GM19023 (cell line): Measurements from ENCODE around the gene COX4I2.

Source experiments
- ATAC-seq: cut with Tn5 transposase; IDR thresholded peaks from one replicate; pipeline ENCODE4 v1.9.1; 2021; ENCODE audit warnings: mild to moderate bottlenecking, moderate library complexity; ENCODE audit not compliant: unreplicated experiment

Gene COX4I2

DNA sequence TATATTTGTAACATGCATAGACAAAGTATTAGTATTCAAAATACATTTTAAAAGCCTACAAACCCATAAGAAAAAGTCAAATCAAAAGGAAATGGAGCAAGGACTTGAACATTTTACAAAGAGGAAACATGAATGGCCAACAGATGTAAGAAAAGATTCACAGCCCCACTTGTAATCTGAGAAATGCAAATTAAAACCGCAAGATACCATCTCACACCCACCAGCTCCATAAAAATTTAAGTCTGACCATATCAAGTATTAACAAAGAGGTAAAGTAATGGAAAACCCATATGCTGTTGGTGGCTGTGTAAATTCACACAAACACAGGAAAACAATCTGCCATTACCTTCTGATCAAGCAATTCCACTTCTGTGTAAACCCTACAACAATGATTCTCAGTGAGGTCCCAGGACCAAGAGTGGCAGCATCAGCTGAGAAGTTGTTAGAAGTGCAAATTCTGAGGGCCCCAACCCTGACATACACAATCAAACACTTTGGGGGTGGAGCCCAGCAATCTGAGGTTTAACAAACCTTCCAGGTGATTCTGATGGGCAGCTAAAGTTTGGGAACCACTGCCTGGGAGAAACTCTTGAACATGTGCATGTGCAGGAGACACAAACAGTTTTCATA is 54.0 kb downstream of the COX4I2 start:
- no peak for ATAC-seq

DNA sequence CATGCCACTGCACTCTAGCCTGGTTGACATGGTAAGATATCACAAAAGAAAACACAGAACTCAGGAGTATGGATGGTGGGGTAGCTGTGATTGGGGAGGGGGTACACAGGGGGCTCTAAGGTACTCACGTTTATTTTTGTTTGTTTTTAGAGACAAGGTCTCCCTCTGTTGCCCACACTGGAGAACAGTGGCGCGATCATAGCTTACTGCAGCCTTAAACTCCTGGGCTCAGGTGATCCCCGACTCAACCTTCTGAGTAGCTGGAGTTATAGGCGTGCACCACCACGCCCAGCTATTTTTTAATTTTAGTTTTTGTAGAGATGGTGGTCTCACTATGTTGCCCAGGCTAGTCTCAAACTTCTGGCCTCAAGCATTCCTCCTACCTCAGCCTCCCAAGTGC is 55.7 kb downstream of the COX4I2 start:
- no peak for ATAC-seq

DNA sequence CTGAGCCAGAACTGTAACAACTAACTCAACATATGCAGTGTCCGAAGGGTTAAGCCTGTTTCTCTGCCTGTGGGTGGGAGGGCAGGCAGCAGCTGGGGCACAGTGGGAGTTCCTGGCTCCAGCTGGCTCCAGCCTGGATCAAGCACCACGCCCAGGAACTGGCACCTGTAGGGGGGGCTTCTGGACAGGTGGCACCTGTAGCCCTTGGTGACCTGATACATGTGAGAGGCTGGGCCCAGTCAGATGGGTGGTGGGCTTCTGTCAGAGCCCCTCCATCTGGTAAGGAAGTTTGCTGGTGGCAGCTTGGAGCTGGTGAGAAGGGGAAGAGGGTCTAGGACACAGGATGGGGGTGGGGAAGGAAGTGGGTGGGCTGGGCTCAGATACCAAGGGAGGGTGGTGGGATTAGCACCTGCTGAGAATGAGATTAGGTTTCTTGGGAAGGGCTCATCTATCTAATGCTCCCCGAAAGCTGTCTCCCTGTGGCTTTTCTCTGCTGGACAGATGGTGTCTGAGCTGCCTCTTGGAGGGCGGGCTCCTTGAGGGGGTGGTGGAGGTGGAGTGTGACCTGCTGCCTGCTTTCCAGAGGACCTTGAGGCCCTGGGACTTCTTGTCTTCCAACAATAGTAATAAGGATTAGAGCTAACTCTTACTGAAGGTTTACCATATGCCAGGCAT is 56.4 kb downstream of the COX4I2 start:
- ATAC-seq = no peak
